H9 (cell line): ENCODE measurements around the gene HBG2. TPM values are rescaled to one million over a fixed set of nuclear protein-coding genes. Genes with fewer than 3 reads are reported as not detected.

Source experiments
- DNase-seq: peaks from one replicate; pipeline ENCODE4 v3.0.0-alpha.2; 2017
- H2AFZ ChIP-seq: one replicate; pipeline ENCODE4 v1.6.1; 2013; ENCODE audit warnings: mild to moderate bottlenecking, low read length, control low read depth, moderate library complexity
- H2AK5ac ChIP-seq: 2 replicates; pipeline ENCODE4 v1.6.1; 2013; ENCODE audit warnings: low read length, control low read depth, mixed read lengths; ENCODE audit not compliant: insufficient read length
- H2BK120ac ChIP-seq: one replicate; pipeline ENCODE4 v1.6.1; 2013; ENCODE audit warnings: low read depth, mild to moderate bottlenecking, low read length, control low read depth, inconsistent platforms; ENCODE audit not compliant: poor library complexity, severe bottlenecking
- H2BK12ac ChIP-seq: 2 replicates; pipeline ENCODE4 v1.6.1; 2013; ENCODE audit warnings: low read length, control low read depth, mixed read lengths, low read depth; ENCODE audit not compliant: insufficient read length
- H2BK15ac ChIP-seq: 2 replicates; pipeline ENCODE4 v1.6.1; 2013; ENCODE audit warnings: low read depth, low read length, control low read depth
- H2BK20ac ChIP-seq: one replicate; pipeline ENCODE4 v1.6.1; 2013; ENCODE audit warnings: low read depth, mild to moderate bottlenecking, low read length, control low read depth, inconsistent platforms; ENCODE audit not compliant: poor library complexity, severe bottlenecking
- H2BK5ac ChIP-seq: 2 replicates; pipeline ENCODE4 v1.6.1; 2013; ENCODE audit warnings: low read length, control low read depth, mixed read lengths; ENCODE audit not compliant: insufficient read length
- H3K14ac ChIP-seq: 2 replicates; pipeline ENCODE4 v1.6.1; 2013; ENCODE audit warnings: low read length, control low read depth; ENCODE audit not compliant: insufficient read depth
- H3K18ac ChIP-seq: 2 replicates; pipeline ENCODE4 v1.6.1; 2013; ENCODE audit warnings: low read depth, mild to moderate bottlenecking, mixed read lengths, low read length, control low read depth; ENCODE audit not compliant: insufficient read length
- H3K23ac ChIP-seq: 2 replicates; pipeline ENCODE4 v1.6.1; 2013; ENCODE audit warnings: low read length, control low read depth, mixed read lengths, low read depth; ENCODE audit not compliant: insufficient read length
- H3K23me2 ChIP-seq: 2 replicates; pipeline ENCODE4 v1.6.1; 2013; ENCODE audit warnings: low read depth, mild to moderate bottlenecking, mixed read lengths, low read length, control low read depth; ENCODE audit not compliant: insufficient read length, poor library complexity, severe bottlenecking
- H3K27ac ChIP-seq: 2 replicates; pipeline ENCODE4 v1.5.1; 2013; ENCODE audit warnings: low read length, control low read depth, mixed read lengths, low read depth; ENCODE audit not compliant: insufficient read length
- H3K27me3 ChIP-seq: 2 replicates; pipeline ENCODE4 v1.6.1; 2013; ENCODE audit warnings: low read length, control low read depth, inconsistent platforms; ENCODE audit not compliant: insufficient read depth
- H3K4ac ChIP-seq: 2 replicates; pipeline ENCODE4 v1.6.1; 2013; ENCODE audit warnings: low read depth, mild to moderate bottlenecking, control low read depth, inconsistent platforms, low read length, moderate library complexity
- H3K4me1 ChIP-seq: 2 replicates; pipeline ENCODE4 v1.6.1; 2013; ENCODE audit warnings: low read length, control low read depth, inconsistent platforms; ENCODE audit not compliant: insufficient read depth
- H3K4me2 ChIP-seq: 2 replicates; pipeline ENCODE4 v1.6.1; 2013; ENCODE audit warnings: low read length, control low read depth, mixed read lengths; ENCODE audit not compliant: insufficient read length, insufficient read depth
- H3K56ac ChIP-seq: 2 replicates; pipeline ENCODE4 v1.6.1; 2013; ENCODE audit warnings: low read depth, mild to moderate bottlenecking, mixed read lengths, low read length, control low read depth; ENCODE audit not compliant: insufficient read length
- H3K79me1 ChIP-seq: 2 replicates; pipeline ENCODE4 v1.6.1; 2013; ENCODE audit warnings: low read depth, mild to moderate bottlenecking, moderate library complexity, low read length, control low read depth, inconsistent platforms; ENCODE audit not compliant: insufficient read depth, poor library complexity, severe bottlenecking
- H3K79me2 ChIP-seq: 2 replicates; pipeline ENCODE4 v1.6.1; 2013; ENCODE audit warnings: low read length, control low read depth, inconsistent platforms; ENCODE audit not compliant: insufficient read depth
- H3K9ac ChIP-seq: 2 replicates; pipeline ENCODE4 v1.6.1; 2013; ENCODE audit warnings: low read length, control low read depth, mixed read lengths; ENCODE audit not compliant: insufficient read length; ENCODE audit errors: extremely low read depth
- H3K9me3 ChIP-seq: one replicate; pipeline ENCODE4 v1.6.1; 2013; ENCODE audit warnings: low read depth, low read length, inconsistent platforms; ENCODE audit not compliant: control insufficient read depth
- H3T11ph ChIP-seq: one replicate; pipeline ENCODE4 v1.6.1; 2013; ENCODE audit warnings: mild to moderate bottlenecking, low read length, control low read depth, inconsistent platforms
- H4K20me1 ChIP-seq: one replicate; pipeline ENCODE4 v1.6.1; 2013; ENCODE audit not compliant: control insufficient read depth, insufficient read length, insufficient read depth
- H4K5ac ChIP-seq: 2 replicates; pipeline ENCODE4 v1.6.1; 2013; ENCODE audit warnings: low read depth, mild to moderate bottlenecking, mixed read lengths, low read length, control low read depth; ENCODE audit not compliant: insufficient read length
- H4K8ac ChIP-seq: replicated peaks from 2 replicates; pipeline ENCODE4 v1.6.1; 2013; ENCODE audit warnings: low read length, control low read depth, mixed read lengths, low read depth; ENCODE audit not compliant: insufficient read length
- H4K91ac ChIP-seq: 2 replicates; pipeline ENCODE4 v1.6.1; 2013; ENCODE audit warnings: low read depth, mild to moderate bottlenecking, moderate library complexity, mixed read lengths, low read length, control low read depth; ENCODE audit not compliant: insufficient read length
- H3K27ac Mint-ChIP-seq, 3 experiments: 2 replicates in 2 of 3; 3 replicates in 1 of 3; pipeline ENCODE4 v1.8.0; 2020 to 2021; ENCODE audit warnings: mixed read lengths in 3 of 3, mild to moderate bottlenecking in 1 of 3, moderate library complexity in 1 of 3
- H3K27me3 Mint-ChIP-seq: 2 replicates; pipeline ENCODE4 v1.8.0; 2021; ENCODE audit warnings: low read depth, mild to moderate bottlenecking, moderate library complexity, mixed read lengths
- H3K36me3 Mint-ChIP-seq, 3 experiments: 2 replicates in 2 of 3; 3 replicates in 1 of 3; pipeline ENCODE4 v1.8.0; 2020 to 2021; ENCODE audit warnings: low read depth in 3 of 3, mixed read lengths in 3 of 3; ENCODE audit not compliant: insufficient read depth in 1 of 3
- H3K4me1 Mint-ChIP-seq, 2 experiments: 2 replicates each; pipeline ENCODE4 v1.8.0; 2020; ENCODE audit warnings: mixed read lengths in 2 of 2
- H3K4me3 Mint-ChIP-seq, 2 experiments: 2 replicates in 1 of 2; 3 replicates in 1 of 2; pipeline ENCODE4 v1.8.0; 2020 to 2021; ENCODE audit warnings: mild to moderate bottlenecking in 2 of 2, mixed read lengths in 2 of 2, moderate library complexity in 1 of 2
- H3K9me3 Mint-ChIP-seq, 2 experiments: 2 replicates in 1 of 2; 3 replicates in 1 of 2; pipeline ENCODE4 v1.8.0; 2020; ENCODE audit warnings: mild to moderate bottlenecking in 2 of 2, mixed read lengths in 2 of 2, moderate library complexity in 1 of 2
- WGBS: extraction: QIAGEN DNeasy Blood & Tissue Kit; methylation state at CpG from one replicate; pipeline ENCODE4 v1.1.7; 2013; ENCODE audit warnings: missing lambda C conversion rate, low lambda C conversion rate, mixed read lengths; ENCODE audit not compliant: insufficient read length; ENCODE audit errors: extremely low coverage; 5-methylcytosine and 5-hydroxymethylcytosine counted together
- total RNA-seq: library from RNA; stranded (reverse); gene quantifications from 2 replicates; pipeline ENCODE4 v1.2.1, GENCODE V29; 2021
- TF ChIP-seq, protein P1 (sequence below): fragments of 200-600 bp; sonication (generic); conservative IDR thresholded peaks from 3 replicates; pipeline ENCODE4 v1.8.0; 2021; ENCODE audit warnings: antibody characterized with exemption, mild to moderate bottlenecking

HBG2 gene
- total RNA-seq, 1 experiment from 2014 or later = not detected

GRCh38 chr11:5224538-5225479 lies 29.8 kb downstream of the HBG2 start:
- no peak overlapping the region for H4K91ac ChIP-seq
- H2AFZ ChIP-seq = no peak overlapping the region
- no peak overlapping the region for H3K14ac ChIP-seq
- no peaks in the 10 kb centered on the region for H3K4me1 Mint-ChIP-seq
- no peaks in the 10 kb centered on the region for H3K79me2 ChIP-seq
- no CpG with 5 or more reads among the region's 6 CpGs for WGBS
- no peak overlapping the region for H4K5ac ChIP-seq
- H3K4me1 ChIP-seq = no peaks in the 10 kb centered on the region
- H3K4ac ChIP-seq = no peak overlapping the region
- no peak overlapping the region for H3K23ac ChIP-seq
- no peak overlapping the region for H4K8ac ChIP-seq
- H2BK15ac ChIP-seq = no peak overlapping the region
- no peaks in the 10 kb centered on the region for H3K79me1 ChIP-seq
- no peaks in the 10 kb centered on the region for H3K27me3 Mint-ChIP-seq
- DNase-seq = no peak
- H2BK12ac ChIP-seq = no peak overlapping the region
- no peak overlapping the region for H3K27ac ChIP-seq
- peak overlapping the region in 1 of 3 experiments; percentile 53; a peak in 1 of 7 replicates for H3K27ac Mint-ChIP-seq
- no peak overlapping the region for H2BK5ac ChIP-seq
- H3K9me3 ChIP-seq = no peaks in the 10 kb centered on the region
- H3K9me3 Mint-ChIP-seq = peaks cover 20 to 24% of the 10 kb centered on the region in 2 experiments
- no peak overlapping the region for H3K4me3 Mint-ChIP-seq
- H3K27me3 ChIP-seq = no peaks in the 10 kb centered on the region
- H3K56ac ChIP-seq = no peak overlapping the region
- TF ChIP-seq, protein P1, sequence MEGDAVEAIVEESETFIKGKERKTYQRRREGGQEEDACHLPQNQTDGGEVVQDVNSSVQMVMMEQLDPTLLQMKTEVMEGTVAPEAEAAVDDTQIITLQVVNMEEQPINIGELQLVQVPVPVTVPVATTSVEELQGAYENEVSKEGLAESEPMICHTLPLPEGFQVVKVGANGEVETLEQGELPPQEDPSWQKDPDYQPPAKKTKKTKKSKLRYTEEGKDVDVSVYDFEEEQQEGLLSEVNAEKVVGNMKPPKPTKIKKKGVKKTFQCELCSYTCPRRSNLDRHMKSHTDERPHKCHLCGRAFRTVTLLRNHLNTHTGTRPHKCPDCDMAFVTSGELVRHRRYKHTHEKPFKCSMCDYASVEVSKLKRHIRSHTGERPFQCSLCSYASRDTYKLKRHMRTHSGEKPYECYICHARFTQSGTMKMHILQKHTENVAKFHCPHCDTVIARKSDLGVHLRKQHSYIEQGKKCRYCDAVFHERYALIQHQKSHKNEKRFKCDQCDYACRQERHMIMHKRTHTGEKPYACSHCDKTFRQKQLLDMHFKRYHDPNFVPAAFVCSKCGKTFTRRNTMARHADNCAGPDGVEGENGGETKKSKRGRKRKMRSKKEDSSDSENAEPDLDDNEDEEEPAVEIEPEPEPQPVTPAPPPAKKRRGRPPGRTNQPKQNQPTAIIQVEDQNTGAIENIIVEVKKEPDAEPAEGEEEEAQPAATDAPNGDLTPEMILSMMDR = no peak
- H3K18ac ChIP-seq = no peak overlapping the region
- H3K4me2 ChIP-seq = no peak overlapping the region
- no peaks in the 10 kb centered on the region for H3K23me2 ChIP-seq
- H2AK5ac ChIP-seq = no peak overlapping the region
- H3T11ph ChIP-seq = no peak overlapping the region
- H3K36me3 Mint-ChIP-seq = peaks cover 3 to 18% (median 16%) of the 10 kb centered on the region in 3 experiments; a peak in 6 of 7 replicates
- no peak overlapping the region for H2BK20ac ChIP-seq
- no peak overlapping the region for H3K9ac ChIP-seq
- H4K20me1 ChIP-seq = no peaks in the 10 kb centered on the region
- no peak overlapping the region for H2BK120ac ChIP-seq
